ENCODE data around the gene TPPP.

Gene TPPP

DNA sequence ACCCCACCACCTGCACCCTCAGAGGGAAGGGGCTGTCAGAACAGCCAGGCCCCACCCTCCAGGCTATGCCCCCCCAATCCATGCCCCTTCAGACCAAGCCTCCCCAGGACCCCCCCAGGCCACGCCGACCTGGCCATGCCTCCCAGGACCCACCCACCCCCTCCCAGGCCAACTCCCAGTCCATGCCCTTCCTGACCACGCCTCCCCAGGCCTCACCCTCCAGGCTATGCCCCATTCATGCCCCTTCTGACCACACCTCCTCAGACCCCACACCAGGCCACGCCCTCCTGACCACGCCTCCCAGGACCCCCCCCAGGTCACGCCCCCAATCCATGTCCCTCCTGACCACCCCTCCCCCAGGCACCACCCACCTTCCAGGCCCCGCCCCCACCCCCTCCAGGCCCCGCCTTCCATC, 27.6 kb downstream of the TPPP start:
- in situ Hi-C loops (cut with MboI; ENCODE audit: low pct_unique_long_range_greater_than_20kb, low sequenced_read_pairs, unreplicated experiment), result loop anchor here (10.0 kb wide), 1 partner anchor 239 kb away; no protein-coding TSS in a partner anchor
- TF ChIP-seq, protein P1, sequence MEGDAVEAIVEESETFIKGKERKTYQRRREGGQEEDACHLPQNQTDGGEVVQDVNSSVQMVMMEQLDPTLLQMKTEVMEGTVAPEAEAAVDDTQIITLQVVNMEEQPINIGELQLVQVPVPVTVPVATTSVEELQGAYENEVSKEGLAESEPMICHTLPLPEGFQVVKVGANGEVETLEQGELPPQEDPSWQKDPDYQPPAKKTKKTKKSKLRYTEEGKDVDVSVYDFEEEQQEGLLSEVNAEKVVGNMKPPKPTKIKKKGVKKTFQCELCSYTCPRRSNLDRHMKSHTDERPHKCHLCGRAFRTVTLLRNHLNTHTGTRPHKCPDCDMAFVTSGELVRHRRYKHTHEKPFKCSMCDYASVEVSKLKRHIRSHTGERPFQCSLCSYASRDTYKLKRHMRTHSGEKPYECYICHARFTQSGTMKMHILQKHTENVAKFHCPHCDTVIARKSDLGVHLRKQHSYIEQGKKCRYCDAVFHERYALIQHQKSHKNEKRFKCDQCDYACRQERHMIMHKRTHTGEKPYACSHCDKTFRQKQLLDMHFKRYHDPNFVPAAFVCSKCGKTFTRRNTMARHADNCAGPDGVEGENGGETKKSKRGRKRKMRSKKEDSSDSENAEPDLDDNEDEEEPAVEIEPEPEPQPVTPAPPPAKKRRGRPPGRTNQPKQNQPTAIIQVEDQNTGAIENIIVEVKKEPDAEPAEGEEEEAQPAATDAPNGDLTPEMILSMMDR (IDR thresholded peaks at IDR 0.05; ENCODE audit: extremely low read depth, insufficient read depth, missing control alignments), result no peak
- no peak for DNase-seq (ENCODE audit: low spot score)

DNA sequence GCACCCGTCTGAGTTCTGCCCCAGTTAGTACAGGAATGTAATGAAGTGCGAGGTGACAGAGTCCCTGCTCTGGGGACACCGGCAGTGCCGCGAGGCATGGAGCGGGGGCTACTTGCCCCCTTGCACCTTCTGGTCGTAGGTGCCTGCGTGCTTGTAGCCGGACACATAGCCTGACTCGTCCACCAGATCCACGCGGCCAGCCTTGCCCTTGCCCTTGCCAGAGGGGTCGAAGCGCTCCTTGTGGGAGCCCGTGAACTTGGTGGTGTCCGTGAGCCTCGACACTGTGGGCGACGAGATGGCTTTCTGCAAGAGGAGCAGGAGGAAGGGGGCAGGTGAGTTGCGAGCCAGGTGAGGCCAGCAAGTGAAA, 28.2 kb downstream of the TPPP start:
- TF ChIP-seq, protein P1 (IDR thresholded peaks at IDR 0.05; ENCODE audit: extremely low read depth, insufficient read depth, missing control alignments), result no peak
- DNase-seq (ENCODE audit: low spot score), result no peak
- in situ Hi-C loops (cut with MboI; ENCODE audit: low pct_unique_long_range_greater_than_20kb, low sequenced_read_pairs, unreplicated experiment), result loop anchor here (10.0 kb wide), 1 partner anchor 240 kb away; no protein-coding TSS in a partner anchor

- in situ Hi-C loops (cut with MboI; ENCODE audit: low pct_unique_long_range_greater_than_20kb, low sequenced_read_pairs, unreplicated experiment), result loop anchor here (10.0 kb wide), 1 partner anchor 240 kb away; no protein-coding TSS in a partner anchor
- TF ChIP-seq, protein P1 (IDR thresholded peaks at IDR 0.05; ENCODE audit: extremely low read depth, insufficient read depth, missing control alignments), result no peak
- DNase-seq (ENCODE audit: low spot score), result no peak
These were observed 28.7 kb downstream of the TPPP start for GRCh38 chr5:664343-664993.

- TF ChIP-seq, protein P1 (IDR thresholded peaks at IDR 0.05; ENCODE audit: extremely low read depth, insufficient read depth, missing control alignments), result no peak
- in situ Hi-C loops (cut with MboI; ENCODE audit: low pct_unique_long_range_greater_than_20kb, low sequenced_read_pairs, unreplicated experiment), result loop anchor here (10.0 kb wide), 1 partner anchor 241 kb away; no protein-coding TSS in a partner anchor
- DNase-seq (ENCODE audit: low spot score), result no peak
These were observed 29.5 kb downstream of the TPPP start for GRCh38 chr5:663436-664342.

DNA sequence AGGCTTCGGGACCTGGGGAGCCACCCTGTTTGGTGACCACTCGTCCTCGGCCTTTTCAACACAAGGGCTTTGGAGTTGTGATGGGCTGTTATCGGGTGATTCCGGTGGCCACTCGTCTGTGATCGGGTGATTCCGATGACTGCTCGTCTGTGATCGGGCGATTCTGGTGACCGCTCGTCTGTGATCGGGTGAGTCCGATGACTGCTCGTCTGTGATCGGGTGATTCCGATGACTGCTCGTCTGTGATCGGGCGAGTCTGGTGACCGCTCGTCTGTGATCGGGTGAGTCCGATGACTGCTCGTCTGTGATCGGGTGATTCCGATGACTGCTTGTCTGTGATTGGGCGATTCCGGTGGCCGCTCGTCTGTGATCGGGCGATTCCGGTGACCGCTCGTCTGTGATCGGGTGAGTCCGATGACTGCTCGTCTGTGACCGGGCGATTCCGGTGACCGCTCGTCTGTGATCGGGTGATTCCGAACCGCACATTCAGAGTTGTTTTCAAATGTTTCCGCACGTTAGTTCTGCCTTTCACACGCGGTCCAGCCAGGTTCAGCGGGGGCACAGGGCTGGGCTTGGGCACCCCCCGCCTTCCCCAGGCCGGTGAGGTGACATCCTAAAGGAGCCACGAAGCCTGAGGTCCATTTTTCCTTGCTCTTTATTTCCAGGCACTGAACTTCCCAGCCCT, 30.3 kb downstream of the TPPP start:
- in situ Hi-C loops (cut with MboI; ENCODE audit: low pct_unique_long_range_greater_than_20kb, low sequenced_read_pairs, unreplicated experiment), result loop anchor here (10.0 kb wide), 1 partner anchor 242 kb away; no protein-coding TSS in a partner anchor
- TF ChIP-seq, protein P1 (IDR thresholded peaks at IDR 0.05; ENCODE audit: extremely low read depth, insufficient read depth, missing control alignments), result no peak
- no peak for DNase-seq (ENCODE audit: low spot score)

Measured in GM13977 (cell line).